Effector memory CD4-positive, alpha-beta T cell (primary cell): ENCODE results near the gene CTPS1.

ENCODE experiments used
- DNase-seq, 3 donors: peaks; one replicate each; pipeline ENCODE4 v3.0.0-alpha.2; 2020
- H3K27ac ChIP-seq: 2 replicates; pipeline ENCODE4 v1.7.0; 2013; ENCODE audit warnings: mild to moderate bottlenecking, low read length, moderate library complexity; ENCODE audit not compliant: insufficient read depth, poor library complexity, severe bottlenecking
- H3K27me3 ChIP-seq: replicated peaks from 2 replicates; pipeline ENCODE4 v1.7.0; 2013; ENCODE audit warnings: mild to moderate bottlenecking, low read length; ENCODE audit not compliant: insufficient read depth, control insufficient read depth, poor library complexity, severe bottlenecking
- H3K36me3 ChIP-seq: 2 replicates; pipeline ENCODE4 v1.7.0; 2013; ENCODE audit warnings: mild to moderate bottlenecking, low read length, moderate library complexity; ENCODE audit not compliant: control insufficient read depth, insufficient read depth
- H3K4me1 ChIP-seq: 2 replicates; pipeline ENCODE4 v1.7.0; 2013; ENCODE audit warnings: low read length, mild to moderate bottlenecking; ENCODE audit not compliant: control insufficient read depth, insufficient read depth, poor library complexity, severe bottlenecking
- H3K4me3 ChIP-seq: 2 replicates; pipeline ENCODE4 v1.7.0; 2013; ENCODE audit warnings: low read length, low read depth, mild to moderate bottlenecking; ENCODE audit not compliant: insufficient read depth, poor library complexity, severe bottlenecking
- H3K9me3 ChIP-seq: 2 replicates; pipeline ENCODE4 v1.7.0; 2013; ENCODE audit warnings: mild to moderate bottlenecking, low read length, moderate library complexity; ENCODE audit not compliant: control insufficient read depth

The CTPS1 gene

GRCh38 chr1:40981691-40982448 lies 2.4 kb downstream of the CTPS1 start:
- Histone ChIP-seq H3K4me1 (peaks cover 7% of the 10 kb centered on the region), H3K27ac (no peak overlapping the region), H3K9me3 (no peaks in the 10 kb centered on the region), H3K4me3 (no peak overlapping the region), H3K36me3 (peaks cover 23% of the 10 kb centered on the region), H3K27me3 (no peaks in the 10 kb centered on the region)
- DNase-seq, result no peak

GRCh38 chr1:40982721-40983120 lies 3.2 kb downstream of the CTPS1 start:
- Histone ChIP-seq H3K36me3 (peaks cover 32% of the 10 kb centered on the region), H3K27ac (no peak overlapping the region), H3K4me3 (no peak overlapping the region), H3K27me3 (no peaks in the 10 kb centered on the region), H3K4me1 (peaks cover 7% of the 10 kb centered on the region), H3K9me3 (no peaks in the 10 kb centered on the region)
- no peak for DNase-seq

GRCh38 chr1:40983286-40983685 lies 3.8 kb downstream of the CTPS1 start:
- no peak for DNase-seq
- no peaks in the 10 kb centered on the region for H3K9me3 ChIP-seq
- H3K27me3 ChIP-seq, result no peaks in the 10 kb centered on the region
- no peak overlapping the region for H3K4me3 ChIP-seq
- H3K36me3 ChIP-seq, result peaks cover 33% of the 10 kb centered on the region
- peaks cover 7% of the 10 kb centered on the region for H3K4me1 ChIP-seq
- H3K27ac ChIP-seq, result no peak overlapping the region

- Histone ChIP-seq H3K27me3 (no peaks in the 10 kb centered on the region), H3K4me1 (peaks cover 7% of the 10 kb centered on the region), H3K9me3 (no peaks in the 10 kb centered on the region), H3K27ac (no peak overlapping the region), H3K4me3 (no peak overlapping the region), H3K36me3 (peaks cover 40% of the 10 kb centered on the region)
- DNase-seq, result no peak
These were observed 4.6 kb downstream of the CTPS1 start for GRCh38 chr1:40984066-40984465.

GRCh38 chr1:40984531-40984930 lies 5.0 kb downstream of the CTPS1 start:
- Histone ChIP-seq H3K27me3 (no peaks in the 10 kb centered on the region), H3K36me3 (peaks cover 45% of the 10 kb centered on the region), H3K9me3 (no peaks in the 10 kb centered on the region), H3K4me1 (peaks cover 7% of the 10 kb centered on the region), H3K4me3 (no peak overlapping the region), H3K27ac (no peak overlapping the region)
- no peak for DNase-seq

- no peak overlapping the region for H3K4me3 ChIP-seq
- H3K27ac ChIP-seq, result no peak overlapping the region
- H3K4me1 ChIP-seq, result peaks cover 7% of the 10 kb centered on the region
- no peak for DNase-seq
- no peaks in the 10 kb centered on the region for H3K27me3 ChIP-seq
- peaks cover 49% of the 10 kb centered on the region for H3K36me3 ChIP-seq
- H3K9me3 ChIP-seq, result no peaks in the 10 kb centered on the region
These were observed 5.7 kb downstream of the CTPS1 start for GRCh38 chr1:40985161-40985560.

GRCh38 chr1:40985875-40986274 lies 6.4 kb downstream of the CTPS1 start:
- Histone ChIP-seq H3K4me3 (no peak overlapping the region), H3K36me3 (peaks cover 55% of the 10 kb centered on the region), H3K27ac (no peak overlapping the region), H3K27me3 (no peaks in the 10 kb centered on the region), H3K4me1 (peaks cover 3% of the 10 kb centered on the region), H3K9me3 (no peaks in the 10 kb centered on the region)
- DNase-seq, result no peak

GRCh38 chr1:40986328-40986783 lies 6.9 kb downstream of the CTPS1 start:
- Histone ChIP-seq H3K36me3 (peaks cover 60% of the 10 kb centered on the region), H3K9me3 (no peaks in the 10 kb centered on the region), H3K4me3 (no peak overlapping the region), H3K27ac (no peak overlapping the region), H3K4me1 (no peaks in the 10 kb centered on the region), H3K27me3 (no peaks in the 10 kb centered on the region)
- no peak for DNase-seq

- no peak overlapping the region for H3K27ac ChIP-seq
- DNase-seq, result no peak
- H3K4me3 ChIP-seq, result no peak overlapping the region
- H3K36me3 ChIP-seq, result peaks cover 63% of the 10 kb centered on the region
- H3K4me1 ChIP-seq, result no peaks in the 10 kb centered on the region
- H3K9me3 ChIP-seq, result no peaks in the 10 kb centered on the region
- no peaks in the 10 kb centered on the region for H3K27me3 ChIP-seq
These were observed 7.5 kb downstream of the CTPS1 start for GRCh38 chr1:40986956-40987355.

GRCh38 chr1:40987439-40988276 lies 8.2 kb downstream of the CTPS1 start:
- no peak for DNase-seq
- Histone ChIP-seq H3K4me3 (no peak overlapping the region), H3K27ac (no peak overlapping the region), H3K4me1 (no peaks in the 10 kb centered on the region), H3K9me3 (no peaks in the 10 kb centered on the region), H3K27me3 (no peaks in the 10 kb centered on the region), H3K36me3 (peaks cover 66% of the 10 kb centered on the region)
